RWPE2 (cell line): ENCODE data around the gene TAS2R50.

Source experiments
- ATAC-seq: fragments of 200-7000 bp; cut with Tn5 transposase; 3 replicates; pipeline ENCODE4 v1.9.1; 2021; ENCODE audit warnings: low read depth
- DNase-seq: peaks from one replicate; pipeline ENCODE4 v3.0.0-alpha.2; 2020; ENCODE audit warnings: low spot score
- H3K27ac ChIP-seq: fragments of 450-650 bp; 2 replicates; pipeline ENCODE4 v1.5.1; 2017; ENCODE audit warnings: mild to moderate bottlenecking; ENCODE audit not compliant: poor library complexity, severe bottlenecking
- H3K27me3 ChIP-seq: fragments of 250-450 bp; sonication (Bioruptor Pico); 2 replicates; pipeline ENCODE4 v1.5.1; 2021; ENCODE audit warnings: mild to moderate bottlenecking, moderate library complexity; ENCODE audit not compliant: insufficient read depth, poor library complexity, severe bottlenecking
- H3K36me3 ChIP-seq: fragments of 250-450 bp; sonication (Bioruptor Pico); 2 replicates; pipeline ENCODE4 v1.5.1; 2020; ENCODE audit warnings: low read depth, mild to moderate bottlenecking, moderate library complexity
- H3K4me1 ChIP-seq: fragments of 250-450 bp; sonication (Bioruptor Pico); 2 replicates; pipeline ENCODE4 v1.5.1; 2021; ENCODE audit warnings: mild to moderate bottlenecking, moderate library complexity; ENCODE audit not compliant: insufficient read depth, poor library complexity, severe bottlenecking
- H3K4me3 ChIP-seq: fragments of 250-450 bp; sonication (Bioruptor Pico); 2 replicates; pipeline ENCODE4 v1.5.1; 2021; ENCODE audit warnings: mild to moderate bottlenecking, moderate library complexity; ENCODE audit not compliant: severe bottlenecking
- H3K9me3 ChIP-seq: fragments of 250-450 bp; sonication (Bioruptor Pico); 2 replicates; pipeline ENCODE4 v1.5.1; 2021; ENCODE audit warnings: mild to moderate bottlenecking, moderate library complexity; ENCODE audit not compliant: severe bottlenecking
- CTCF ChIP-seq: fragments of 450-650 bp; IDR thresholded peaks from one replicate; pipeline ENCODE4 v1.5.1; 2017; ENCODE audit warnings: mild to moderate bottlenecking, moderate library complexity; ENCODE audit not compliant: poor library complexity, severe bottlenecking

The TAS2R50 gene

GRCh38 chr12:10959804-10960203, 26.9 kb downstream of the TAS2R50 start:
- no peak for TF ChIP-seq CTCF
- Histone ChIP-seq H3K27ac (no peak overlapping the region), H3K4me3 (no peak overlapping the region), H3K27me3 (no peaks in the 10 kb centered on the region), H3K9me3 (no peaks in the 10 kb centered on the region), H3K36me3 (no peaks in the 10 kb centered on the region), H3K4me1 (no peaks in the 10 kb centered on the region)
- DNase-seq (no peak), ATAC-seq (no peak)

- DNase-seq (no peak), ATAC-seq (no peak)
- H3K9me3 ChIP-seq, result no peaks in the 10 kb centered on the region
- no peak overlapping the region for H3K4me3 ChIP-seq
- H3K27me3 ChIP-seq, result no peaks in the 10 kb centered on the region
- H3K4me1 ChIP-seq, result no peaks in the 10 kb centered on the region
- no peaks in the 10 kb centered on the region for H3K36me3 ChIP-seq
- no peak for TF ChIP-seq CTCF
- H3K27ac ChIP-seq, result no peak overlapping the region
Observed at GRCh38 chr12:10957741-10958140, 29.0 kb downstream of the TAS2R50 start.

- no peaks in the 10 kb centered on the region for H3K9me3 ChIP-seq
- ATAC-seq, result no peak
- H3K4me1 ChIP-seq, result no peaks in the 10 kb centered on the region
- H3K27ac ChIP-seq, result no peak overlapping the region
- H3K4me3 ChIP-seq, result no peak overlapping the region
- no peaks in the 10 kb centered on the region for H3K36me3 ChIP-seq
- TF ChIP-seq CTCF, result no peak
- no peak for DNase-seq
- no peaks in the 10 kb centered on the region for H3K27me3 ChIP-seq
Observed at GRCh38 chr12:10956085-10956484, 30.6 kb downstream of the TAS2R50 start.

GRCh38 chr12:10952645-10953044, 34.1 kb downstream of the TAS2R50 start:
- H3K4me3 ChIP-seq, result no peak overlapping the region
- TF ChIP-seq CTCF, result no peak
- no peaks in the 10 kb centered on the region for H3K27me3 ChIP-seq
- H3K27ac ChIP-seq, result no peak overlapping the region
- ATAC-seq (no peak), DNase-seq (no peak)
- H3K36me3 ChIP-seq, result no peaks in the 10 kb centered on the region
- no peaks in the 10 kb centered on the region for H3K4me1 ChIP-seq
- no peaks in the 10 kb centered on the region for H3K9me3 ChIP-seq

GRCh38 chr12:10943167-10943566, 43.5 kb downstream of the TAS2R50 start:
- Histone ChIP-seq H3K9me3 (no peaks in the 10 kb centered on the region), H3K36me3 (no peaks in the 10 kb centered on the region), H3K4me1 (peaks cover 12% of the 10 kb centered on the region), H3K27me3 (no peaks in the 10 kb centered on the region), H3K4me3 (no peak overlapping the region), H3K27ac (no peak overlapping the region)
- no peak for ATAC-seq
- DNase-seq, result no peak
- no peak for TF ChIP-seq CTCF
